ENCODE results near the gene FBXL19. TPM values are rescaled to one million over a fixed set of nuclear protein-coding genes. Genes with fewer than 3 reads are reported as not detected.
"Not testable (repeated sequence)": the region's sequence is repeated elsewhere in the genome, so short reads cannot be mapped to it uniquely, and the experiment has no call there.

The FBXL19 gene
- total RNA-seq, 1 donor from 2014 or later: 3.6 TPM

GRCh38 chr16:30921748-30922419 is 1.5 kb upstream of the FBXL19 start:
- peak; percentile 40 for ATAC-seq
- DNase-seq (ENCODE audit: low spot score): peak; percentile 84

DNA sequence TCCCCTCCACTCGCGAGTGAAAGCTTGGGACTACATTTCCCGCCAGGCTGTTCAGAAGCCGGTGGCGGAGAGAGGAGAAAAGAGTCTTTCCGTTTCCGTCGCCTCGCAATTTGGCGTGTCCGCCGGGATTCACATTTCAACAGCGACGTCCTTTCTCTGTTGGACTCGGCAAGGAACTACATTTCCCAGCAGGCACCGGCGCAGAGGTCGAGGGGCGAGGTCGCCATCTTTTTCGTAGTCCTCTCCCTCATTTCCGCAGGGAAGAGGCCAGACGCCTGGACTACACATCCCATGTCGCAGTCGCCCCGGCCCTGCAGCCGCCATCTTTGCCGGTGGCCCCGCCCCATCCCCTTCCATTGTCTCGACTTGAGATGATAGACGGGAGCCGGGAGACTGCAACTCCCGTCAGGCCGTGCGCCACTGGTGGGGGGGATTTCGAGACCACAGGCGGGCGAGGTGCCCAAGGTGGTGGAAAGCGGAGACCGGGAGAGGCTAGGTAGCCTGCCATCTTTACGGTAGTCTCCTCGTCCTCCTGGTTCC is 882 bp upstream of the FBXL19 start:
- peak; percentile 100 for DNase-seq (ENCODE audit: low spot score)
- peak; percentile 78 for ATAC-seq

- ATAC-seq: peak; percentile 76
- peak; percentile 100 for DNase-seq (ENCODE audit: low spot score)
These were observed 324 bp upstream of the FBXL19 start for GRCh38 chr16:30922960-30923535.

DNA sequence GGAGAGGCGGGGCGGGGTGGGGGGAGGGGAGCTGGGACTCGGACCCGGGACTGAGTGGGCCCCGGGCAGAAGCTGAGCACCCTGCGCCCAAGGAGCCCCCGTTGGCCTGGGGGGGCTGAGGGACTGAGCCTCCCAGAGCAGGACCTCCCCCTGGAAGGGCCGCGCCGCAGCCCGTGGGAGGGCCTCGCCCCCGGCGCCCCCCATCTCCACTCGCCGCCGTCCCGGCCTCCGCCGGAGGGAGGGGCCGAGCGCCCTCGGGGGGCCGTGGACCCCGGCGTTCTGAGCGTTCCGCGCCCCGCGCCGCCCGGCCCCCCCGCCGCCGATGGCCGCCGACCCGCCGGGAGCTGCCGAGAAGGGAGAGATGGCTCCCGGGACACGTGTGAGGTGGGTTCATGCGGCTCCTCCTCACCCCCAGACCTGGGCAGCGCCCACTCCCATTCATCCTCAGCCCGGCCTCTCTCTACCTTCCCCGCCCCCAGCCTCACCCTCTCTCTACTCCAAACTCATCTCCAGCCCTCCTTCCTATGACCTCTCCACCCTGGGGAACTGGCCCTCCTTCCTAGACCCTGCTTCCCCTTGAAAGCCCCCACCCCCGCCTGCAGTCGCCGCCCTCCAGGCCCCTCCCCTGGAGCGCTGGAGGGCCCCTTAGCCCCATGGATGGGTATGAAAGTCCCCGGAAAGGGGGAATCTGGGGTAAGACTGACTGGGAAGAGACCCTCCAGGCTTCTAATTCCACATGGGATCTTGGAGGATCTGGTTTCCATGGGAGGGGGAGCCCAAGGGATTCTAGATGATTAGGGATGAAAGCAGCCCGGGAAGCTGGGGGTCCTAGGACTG is 922 bp downstream of the FBXL19 start:
- no peak for ATAC-seq
- peak; percentile 51 for DNase-seq (ENCODE audit: low spot score)

DNA sequence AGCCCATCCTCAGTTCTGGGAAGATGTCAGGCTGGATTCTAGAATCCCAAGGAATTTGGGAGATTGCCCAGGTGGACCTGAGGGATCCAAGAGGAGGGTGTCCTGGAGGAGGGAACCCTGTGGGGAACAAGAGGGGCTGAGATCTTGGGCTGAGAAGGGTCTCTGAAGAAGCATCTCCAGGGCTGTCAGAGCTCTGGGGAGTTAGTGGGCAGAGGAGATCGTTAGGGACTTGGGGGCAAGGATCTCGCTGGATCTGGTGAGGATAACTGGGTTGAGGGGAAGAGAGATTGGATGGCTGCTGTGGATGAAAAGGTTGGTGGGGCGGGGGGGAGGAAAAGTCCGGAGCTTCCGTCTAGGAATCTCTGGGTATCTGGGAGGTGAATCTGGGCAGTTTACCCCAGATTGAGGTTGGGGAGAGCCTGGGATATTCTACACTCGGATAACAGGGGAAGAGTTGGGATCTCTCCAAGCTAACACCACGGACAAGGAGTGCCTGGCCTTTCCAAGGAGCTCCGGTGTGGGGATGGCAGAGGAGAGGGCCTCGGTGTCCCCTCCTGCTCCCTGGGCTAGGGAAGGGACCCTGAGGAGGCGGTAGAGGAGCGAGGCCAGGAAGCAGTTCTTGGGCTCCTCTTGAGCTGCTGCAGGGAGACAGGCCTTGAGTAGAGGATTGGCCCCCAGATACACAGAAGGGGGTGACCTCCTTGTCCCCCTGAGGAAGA is 1.7 kb downstream of the FBXL19 start:
- ATAC-seq (no peak), DNase-seq (ENCODE audit: low spot score) (no peak)

- DNase-seq (ENCODE audit: low spot score) (no peak), ATAC-seq (no peak)
These were observed 2.2 kb downstream of the FBXL19 start for GRCh38 chr16:30925632-30925987.

DNA sequence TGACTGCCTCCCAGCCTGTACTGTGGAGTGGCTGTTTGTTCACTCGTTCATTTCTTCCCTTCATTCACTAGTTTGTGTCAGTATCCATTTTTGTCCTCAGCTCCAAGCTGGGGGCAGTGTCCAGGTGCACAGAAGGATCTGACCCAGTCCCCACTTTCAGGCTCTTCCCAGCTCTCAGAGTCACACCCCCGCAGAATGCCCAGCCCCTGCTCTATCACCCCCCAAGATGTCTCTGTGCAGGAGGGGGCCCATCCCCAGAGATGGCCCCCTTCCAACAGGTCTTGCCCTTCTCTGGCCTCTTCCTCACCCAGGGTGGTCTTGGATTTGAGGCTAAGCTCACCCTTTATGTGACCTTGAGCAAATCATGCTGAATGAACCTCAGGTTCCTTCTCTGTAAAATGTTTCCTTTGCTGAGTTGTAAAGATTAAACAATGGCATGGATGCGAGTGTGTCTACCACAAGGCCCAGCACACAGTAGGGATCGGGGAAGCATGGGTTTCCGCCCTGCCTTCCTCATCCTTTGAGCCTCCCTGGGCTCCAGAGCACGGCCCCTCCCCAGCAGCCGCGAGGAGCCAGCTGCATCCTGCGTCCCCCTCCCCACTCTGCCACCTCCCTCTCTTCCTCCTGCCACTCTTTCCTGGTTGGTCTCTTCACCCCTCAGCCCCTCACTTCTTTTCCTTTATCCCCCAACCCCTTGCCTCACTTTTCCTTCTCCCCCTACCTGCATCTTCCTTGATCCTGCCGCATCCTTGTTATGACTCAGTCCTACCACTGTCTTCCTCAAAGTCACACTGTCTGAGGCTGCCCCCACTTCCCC is 2.8 kb downstream of the FBXL19 start:
- ATAC-seq (no peak), DNase-seq (ENCODE audit: low spot score) (no peak)

- DNase-seq (ENCODE audit: low spot score) (no peak), ATAC-seq (no peak)
These were observed 3.8 kb downstream of the FBXL19 start for GRCh38 chr16:30926937-30927788.

DNA sequence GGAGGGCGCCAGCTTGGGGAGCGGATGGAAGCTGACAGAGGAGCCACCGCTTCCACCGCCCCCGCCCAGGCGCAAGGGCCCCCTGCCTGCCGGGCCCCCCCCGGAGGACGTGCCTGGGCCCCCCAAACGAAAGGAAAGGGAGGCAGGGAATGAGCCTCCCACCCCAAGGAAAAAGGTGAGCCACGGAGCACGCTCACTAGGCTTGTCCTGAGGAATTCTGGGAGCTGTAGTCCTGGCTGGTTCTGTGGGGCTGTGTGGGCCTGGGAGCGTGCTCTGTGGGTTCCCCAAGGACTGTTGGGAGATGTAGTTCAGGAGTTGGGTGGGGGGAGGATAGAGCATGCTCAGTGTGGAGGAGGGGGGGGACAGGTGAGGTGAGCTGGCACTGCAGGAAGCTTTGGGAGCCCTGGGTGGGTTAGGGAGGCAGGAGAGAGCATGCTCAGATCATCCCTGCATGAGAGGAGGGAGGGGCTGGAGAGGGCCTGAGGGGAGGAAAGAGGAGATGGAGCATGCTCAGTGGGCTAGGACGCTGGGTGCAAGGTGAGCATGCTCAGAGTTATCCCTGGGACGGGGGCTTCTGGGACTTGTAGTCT is 4.5 kb downstream of the FBXL19 start:
- ATAC-seq (peak; percentile 14), DNase-seq (ENCODE audit: low spot score) (peak; percentile 54)

- DNase-seq (ENCODE audit: low spot score) (no peak), ATAC-seq (no peak)
These were observed 5.0 kb downstream of the FBXL19 start for GRCh38 chr16:30928390-30928789.

GRCh38 chr16:30929167-30929566 is 5.8 kb downstream of the FBXL19 start:
- DNase-seq (ENCODE audit: low spot score) (no peak), ATAC-seq (no peak)

GRCh38 chr16:30930160-30930571 is 6.8 kb downstream of the FBXL19 start:
- ATAC-seq: no peak
- DNase-seq (ENCODE audit: low spot score): no peak

DNA sequence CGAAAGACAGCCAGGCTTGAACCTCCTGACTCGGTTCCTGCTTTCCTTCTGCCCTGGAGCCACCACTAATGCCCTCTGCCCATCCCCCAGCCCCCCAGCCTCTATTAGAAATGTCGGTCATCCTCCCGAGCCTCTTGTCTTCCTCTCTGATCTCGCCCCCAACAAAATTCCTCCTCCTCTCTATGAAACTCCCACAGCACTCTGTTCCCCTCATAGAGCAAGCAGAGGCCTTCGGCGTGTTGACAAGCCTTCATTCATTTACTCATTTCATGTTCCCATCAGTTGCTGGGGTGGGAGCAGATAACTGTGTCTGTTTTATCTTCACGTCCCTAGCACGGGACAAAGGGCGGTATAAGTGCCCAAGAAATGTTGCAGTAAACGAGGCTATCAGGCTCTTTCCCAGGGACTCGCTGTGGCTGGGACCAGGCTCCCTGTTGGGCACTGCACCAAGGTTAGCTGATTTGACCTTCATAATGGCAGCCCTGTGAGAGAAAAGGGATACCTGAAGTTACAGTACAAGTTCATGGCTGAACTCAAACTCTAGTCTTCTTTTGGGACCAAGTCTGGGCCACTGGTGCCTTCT is 7.8 kb downstream of the FBXL19 start:
- ATAC-seq (no peak), DNase-seq (ENCODE audit: low spot score) (no peak)

DNA sequence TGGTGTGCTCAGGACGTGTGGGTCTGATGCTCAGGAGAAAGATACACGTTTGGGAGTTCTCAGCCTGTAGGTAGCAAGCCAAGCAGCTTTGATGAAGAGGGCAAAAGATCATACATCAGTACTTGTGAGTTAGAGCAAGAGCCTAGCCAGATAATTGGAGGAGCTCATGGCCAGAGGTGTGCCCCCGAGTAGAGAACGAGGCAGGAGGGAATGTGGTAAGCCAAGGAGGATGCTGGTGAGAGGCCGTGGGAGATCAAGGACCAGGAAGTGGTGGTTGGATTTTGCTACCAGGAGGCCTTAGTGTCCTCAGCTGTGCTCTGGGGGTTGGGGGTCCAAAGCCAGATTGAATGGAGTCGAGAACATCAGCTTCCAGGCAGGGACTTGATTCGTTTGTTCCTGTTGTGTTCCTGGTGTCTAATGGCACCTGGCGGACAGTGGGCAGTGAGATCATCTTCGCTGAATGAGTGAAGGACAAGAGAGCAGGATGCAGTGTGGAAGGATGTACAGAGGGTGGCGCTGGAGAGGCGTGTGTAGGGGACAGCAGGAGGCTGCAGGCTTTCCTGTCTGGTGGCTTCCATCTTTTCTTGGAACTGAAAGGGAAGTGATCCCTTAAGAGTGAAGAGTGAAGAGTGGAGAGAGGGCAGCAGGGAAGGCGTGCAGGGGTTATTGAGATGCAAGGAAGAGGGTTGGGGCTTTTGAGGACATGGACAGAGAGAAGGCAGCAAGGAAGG is 11.6 kb downstream of the FBXL19 start:
- ATAC-seq: peak; percentile 65
- no peak for DNase-seq (ENCODE audit: low spot score)

DNA sequence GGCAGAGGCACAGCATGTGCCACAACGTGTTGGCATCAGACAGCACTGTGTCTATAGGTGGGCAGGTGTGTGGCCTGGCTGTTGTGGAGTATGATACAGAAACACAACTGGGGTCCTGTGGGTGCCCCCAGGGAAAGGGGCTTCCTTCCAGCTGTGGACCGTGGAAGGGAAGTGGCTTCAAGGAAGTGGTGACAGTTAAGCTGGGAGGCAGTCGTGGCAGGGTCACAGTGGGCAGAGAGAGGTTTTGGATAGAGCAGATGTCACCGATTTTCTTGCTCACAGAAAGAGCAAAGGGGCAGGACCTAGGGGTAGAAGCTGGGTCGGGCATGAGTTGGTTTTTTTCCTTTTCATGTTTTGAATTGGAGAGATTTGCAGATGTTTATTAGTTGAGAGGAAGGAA is 14.3 kb downstream of the FBXL19 start:
- DNase-seq (ENCODE audit: low spot score) (no peak), ATAC-seq (no peak)

DNA sequence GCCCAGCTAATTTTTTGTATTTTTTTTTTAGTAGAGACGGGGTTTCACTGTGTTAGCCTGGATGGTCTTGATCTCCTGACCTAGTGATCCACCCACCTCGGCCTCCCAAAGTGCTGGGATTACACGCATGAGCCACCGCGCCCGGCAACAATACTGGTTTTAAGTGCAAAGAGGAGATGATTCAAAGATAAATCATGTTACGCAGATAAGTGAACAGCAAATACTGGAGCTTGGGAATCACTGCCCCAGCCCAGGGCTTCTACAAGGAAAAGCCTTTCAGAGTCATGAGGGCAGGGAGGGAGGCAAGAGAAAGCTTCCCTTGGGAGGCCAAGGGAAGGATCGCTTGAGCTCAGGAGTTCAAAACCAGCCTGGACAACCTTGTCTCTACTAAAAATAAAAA is 16.2 kb downstream of the FBXL19 start:
- not testable (repeated sequence) for DNase-seq (ENCODE audit: low spot score); ATAC-seq

DNA sequence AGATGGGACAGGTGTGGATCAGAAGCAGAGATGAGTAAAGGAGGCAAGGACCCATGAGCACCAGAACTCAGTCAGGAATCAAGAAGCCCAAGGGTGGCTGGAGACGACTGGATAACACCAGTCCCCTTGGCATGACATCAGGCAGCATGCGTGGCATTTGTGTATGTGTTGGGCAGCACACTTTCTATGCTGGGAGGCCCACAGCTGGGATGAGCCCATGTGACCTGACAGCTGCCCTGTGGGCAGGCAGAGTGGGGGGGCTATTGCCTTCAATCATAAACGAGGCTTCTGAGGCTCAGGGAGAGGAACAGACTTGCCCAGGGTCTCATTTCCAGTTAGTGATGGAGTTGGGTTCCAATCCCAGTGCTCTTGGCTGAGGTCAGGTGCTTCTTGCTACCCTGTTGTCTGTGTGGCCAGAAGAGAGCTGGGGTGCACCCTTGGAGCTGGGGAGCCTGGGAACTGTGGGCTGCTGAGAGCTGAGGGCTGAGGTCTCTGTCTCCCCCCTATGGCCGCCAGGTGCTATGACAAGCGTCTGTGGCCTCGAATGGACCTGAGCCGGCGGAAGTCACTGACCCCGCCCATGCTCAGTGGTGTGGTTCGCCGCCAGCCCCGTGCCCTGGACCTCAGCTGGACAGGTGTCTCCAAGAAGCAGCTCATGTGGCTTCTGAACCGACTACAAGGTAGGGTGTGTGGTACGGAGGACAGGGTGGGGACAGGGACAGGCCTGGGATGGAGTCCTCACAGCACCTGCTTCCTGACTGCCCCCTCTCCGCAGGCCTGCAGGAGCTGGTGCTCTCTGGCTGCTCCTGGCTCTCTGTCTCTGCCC is 18.4 kb downstream of the FBXL19 start:
- ATAC-seq (peak; percentile 96), DNase-seq (ENCODE audit: low spot score) (peak; percentile 83)
